Measurements from ENCODE around the gene OPTC. TPM values are rescaled to one million over a fixed set of nuclear protein-coding genes. Genes with fewer than 3 reads are reported as not detected.

The OPTC gene
- total and polyA plus RNA-seq, 2 donors, result 0.09 to 0.39 TPM

Other genes starting within 250 kb of the OPTC start
- 174 TPM for gene BTG2, start 188.6 kb upstream of the OPTC start, total RNA-seq
- gene BTG2, start 188.6 kb upstream of the OPTC start, polyA plus RNA-seq, result 171 TPM
- 7.1 TPM for gene FMOD, start 143.0 kb upstream of the OPTC start, total RNA-seq
- gene FMOD, start 143.0 kb upstream of the OPTC start, polyA plus RNA-seq, result 7.5 TPM
- 0.09 TPM for gene PRELP, start 18.3 kb upstream of the OPTC start, total RNA-seq
- 7.5 TPM for gene PRELP, start 18.3 kb upstream of the OPTC start, polyA plus RNA-seq
- gene ATP2B4, start 132.7 kb downstream of the OPTC start, total RNA-seq, result 19.9 TPM
- gene ATP2B4, start 132.7 kb downstream of the OPTC start, polyA plus RNA-seq, result 35.5 TPM

Measured in thymus (tissue), 2 donors.